ENCODE data around the gene QRICH1.

- TF ChIP-seq MAFK (IDR thresholded peaks at IDR 0.05; ENCODE audit: low read depth, low read length) (no peak), POLR2A (IDR thresholded peaks at IDR 0.05; ENCODE audit: low read depth, low read length) (peak; percentile 74), CTCF (conservative IDR thresholded peaks at IDR 0.05; ENCODE audit: low read depth, low read length) (no peak), RFX5 (IDR thresholded peaks at IDR 0.05; ENCODE audit: low read depth, low read length) (no peak), BHLHE40 (IDR thresholded peaks at IDR 0.05; ENCODE audit: low read depth, low read length) (no peak), RCOR1 (IDR thresholded peaks at IDR 0.05; ENCODE audit: insufficient replicate concordance, low read length) (no peak), CEBPB (IDR thresholded peaks at IDR 0.05; ENCODE audit: low read depth, low read length) (no peak), SMC3 (IDR thresholded peaks at IDR 0.05; ENCODE audit: low read depth, low read length) (no peak), FOS (IDR thresholded peaks at IDR 0.05; ENCODE audit: low read depth, low read length) (no peak), CHD1 (IDR thresholded peaks at IDR 0.05; ENCODE audit: low read depth, low read length) (no peak), MAZ (IDR thresholded peaks at IDR 0.05; ENCODE audit: borderline replicate concordance, low read depth, low read length) (peak; percentile 42; the same call in 1 of the 2 replicates), MXI1 (IDR thresholded peaks at IDR 0.05; ENCODE audit: borderline replicate concordance, low read depth, low read length) (no peak)
- TF ChIP-seq, protein P1, sequence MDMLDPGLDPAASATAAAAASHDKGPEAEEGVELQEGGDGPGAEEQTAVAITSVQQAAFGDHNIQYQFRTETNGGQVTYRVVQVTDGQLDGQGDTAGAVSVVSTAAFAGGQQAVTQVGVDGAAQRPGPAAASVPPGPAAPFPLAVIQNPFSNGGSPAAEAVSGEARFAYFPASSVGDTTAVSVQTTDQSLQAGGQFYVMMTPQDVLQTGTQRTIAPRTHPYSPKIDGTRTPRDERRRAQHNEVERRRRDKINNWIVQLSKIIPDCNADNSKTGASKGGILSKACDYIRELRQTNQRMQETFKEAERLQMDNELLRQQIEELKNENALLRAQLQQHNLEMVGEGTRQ (IDR thresholded peaks at IDR 0.05; ENCODE audit: low read depth, low read length) = no peak
These were observed 26.7 kb upstream of the QRICH1 start, which contains the start of gene USP19 for GRCh38 chr3:49120438-49121131.
